NOMO-1 treated with DMSO at 0.1 percent for 48 hours (cell line): ENCODE measurements around the gene CAMK1D.

Experiments used
- DNase-seq: peaks from one replicate; lab custom pipeline; 2025; ENCODE audit not compliant: unreplicated experiment; lab: John Stamatoyannopoulos, UW

The CAMK1D gene

DNA sequence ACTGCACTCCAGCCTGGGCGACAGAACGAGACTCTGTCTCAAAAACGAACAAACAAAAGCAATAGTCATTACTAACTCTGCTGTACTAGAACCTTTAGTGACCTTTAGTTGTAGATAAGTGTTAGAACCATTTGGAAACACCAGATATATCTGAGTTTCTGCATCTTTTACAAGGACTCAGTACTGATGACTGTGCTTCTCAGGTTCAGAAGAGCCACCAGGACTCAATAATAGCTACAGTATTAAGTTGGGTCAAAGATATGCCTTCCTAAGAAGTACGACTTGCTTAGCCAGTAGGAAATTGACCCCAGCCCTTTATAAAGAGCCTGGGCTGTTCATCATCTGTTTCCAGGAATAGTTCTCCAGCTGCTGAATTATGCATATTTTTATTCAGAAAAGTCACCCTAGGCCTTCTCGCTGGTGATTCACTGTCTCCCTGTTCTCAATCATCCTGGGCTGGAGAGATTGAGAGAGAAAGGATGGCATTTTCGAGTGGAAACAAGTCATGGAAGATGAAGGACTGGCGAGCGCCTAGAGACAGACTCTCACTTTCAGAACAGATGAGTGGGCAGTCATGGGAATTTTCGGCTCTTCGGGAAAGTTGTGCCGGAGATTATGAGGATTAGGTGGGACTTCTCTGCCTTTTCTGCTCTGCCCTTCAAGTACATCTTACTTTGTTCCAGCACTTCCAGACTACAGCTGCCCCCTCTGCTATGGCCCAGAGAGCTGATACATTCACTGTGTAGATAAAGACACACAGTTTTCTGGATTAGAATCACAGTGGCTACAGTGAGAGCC lies 336.1 kb downstream of the CAMK1D start:
- DNase-seq = no peak

DNA sequence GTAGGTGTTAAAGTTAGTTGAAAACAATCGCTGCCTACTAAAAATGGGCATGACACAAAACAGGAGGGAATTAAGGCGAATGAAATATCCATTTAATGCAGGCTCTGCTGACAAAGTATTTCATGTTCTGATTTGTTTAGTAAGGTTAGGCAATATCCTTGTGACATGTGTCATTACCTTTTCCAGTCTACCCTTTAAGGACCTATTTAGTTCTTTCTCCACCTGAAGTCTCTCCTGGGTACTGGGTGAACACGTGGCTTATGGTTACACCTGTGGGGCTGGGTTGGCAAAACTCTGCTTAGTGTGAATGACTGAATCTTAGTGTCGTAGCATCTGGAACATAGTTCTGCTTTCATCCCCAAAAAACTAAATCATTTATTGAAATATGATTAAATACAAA lies 338.6 kb downstream of the CAMK1D start:
- no peak for DNase-seq

DNA sequence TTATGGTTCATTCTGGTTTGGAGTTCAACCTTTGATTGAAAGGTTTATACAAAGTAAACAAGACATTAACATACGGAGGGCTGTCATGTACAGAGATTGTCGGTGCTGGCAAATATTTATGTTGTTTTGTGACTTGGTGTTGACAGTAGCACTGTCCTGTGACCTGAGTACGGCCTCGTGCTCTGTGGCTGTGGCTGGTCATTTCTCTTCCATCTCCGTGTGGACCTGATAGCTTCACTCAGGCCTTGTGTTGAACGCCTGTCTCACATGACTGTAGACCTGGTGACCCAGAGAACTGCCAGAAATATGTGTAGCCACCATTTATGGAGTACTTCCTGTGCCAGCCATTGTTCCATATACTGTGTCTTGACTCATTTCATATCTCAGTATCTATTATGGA lies 340.5 kb downstream of the CAMK1D start:
- no peak for DNase-seq

GRCh38 chr10:12690525-12691126 lies 341.3 kb downstream of the CAMK1D start:
- DNase-seq = no peak

- DNase-seq = no peak
These were observed 342.2 kb downstream of the CAMK1D start for GRCh38 chr10:12691596-12691995.

GRCh38 chr10:12697764-12698163 lies 348.4 kb downstream of the CAMK1D start:
- no peak for DNase-seq

DNA sequence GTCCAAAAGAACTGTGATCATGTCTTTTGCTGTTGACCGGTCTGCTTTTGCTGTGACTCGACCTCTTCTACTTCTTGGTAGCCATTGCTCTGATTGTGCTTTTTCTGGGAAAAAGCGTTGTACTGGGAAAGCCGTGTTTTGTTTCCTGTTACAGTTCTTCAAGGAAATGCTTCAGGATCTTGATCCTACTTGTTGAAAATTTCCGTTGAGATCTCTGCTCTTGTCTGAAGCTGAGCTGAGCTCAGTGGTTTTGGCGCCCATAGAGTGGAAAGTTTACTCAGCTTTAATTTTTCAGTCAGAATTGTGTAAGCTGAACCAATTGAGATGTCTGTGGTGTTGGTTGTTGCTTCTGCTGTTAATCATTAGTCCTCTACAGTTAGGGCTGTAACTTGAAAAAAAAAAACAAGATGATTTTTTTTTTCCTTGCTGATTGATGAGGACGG lies 349.9 kb downstream of the CAMK1D start:
- no peak for DNase-seq

- DNase-seq = no peak
These were observed 350.6 kb downstream of the CAMK1D start for GRCh38 chr10:12699781-12700556.

DNA sequence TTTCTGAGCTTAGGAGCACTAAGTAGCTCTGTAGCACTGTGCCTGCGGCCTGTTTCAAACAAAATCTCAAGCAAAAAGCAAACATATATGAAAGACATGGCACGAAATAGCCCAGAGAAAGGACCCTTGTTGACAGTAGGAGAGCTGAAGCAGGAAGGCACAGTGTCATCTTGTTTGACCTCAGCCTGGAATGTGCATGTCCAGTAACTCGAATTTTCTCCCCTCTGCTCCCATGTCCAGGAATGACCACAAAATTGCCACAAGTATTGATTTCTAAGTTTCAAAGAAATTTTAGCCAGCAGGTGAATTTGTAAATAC lies 351.2 kb downstream of the CAMK1D start:
- DNase-seq = no peak

- DNase-seq = no peak
These were observed 352.3 kb downstream of the CAMK1D start for GRCh38 chr10:12701696-12702095.

GRCh38 chr10:12702215-12702770 lies 352.9 kb downstream of the CAMK1D start:
- no peak for DNase-seq

DNA sequence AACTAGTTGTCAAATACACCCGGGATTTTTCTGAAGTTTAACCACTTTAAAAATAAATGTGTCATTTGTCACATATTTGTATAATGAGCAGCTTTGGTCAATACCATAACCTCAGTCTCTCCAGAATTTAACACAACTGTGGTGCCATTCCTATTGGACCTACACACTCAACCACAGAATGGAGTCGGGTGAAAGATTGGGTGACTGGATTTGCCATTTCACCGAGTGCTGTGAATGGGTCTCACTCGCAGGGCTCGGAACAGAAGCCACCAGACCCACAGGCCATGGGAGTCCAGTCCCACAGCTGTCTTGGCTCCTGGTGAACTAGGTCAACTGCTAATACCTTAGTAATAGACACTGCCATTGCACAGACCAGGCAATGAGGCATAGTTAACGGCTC lies 353.8 kb downstream of the CAMK1D start:
- no peak for DNase-seq

- no peak for DNase-seq
These were observed 354.5 kb downstream of the CAMK1D start for GRCh38 chr10:12703813-12704212.

DNA sequence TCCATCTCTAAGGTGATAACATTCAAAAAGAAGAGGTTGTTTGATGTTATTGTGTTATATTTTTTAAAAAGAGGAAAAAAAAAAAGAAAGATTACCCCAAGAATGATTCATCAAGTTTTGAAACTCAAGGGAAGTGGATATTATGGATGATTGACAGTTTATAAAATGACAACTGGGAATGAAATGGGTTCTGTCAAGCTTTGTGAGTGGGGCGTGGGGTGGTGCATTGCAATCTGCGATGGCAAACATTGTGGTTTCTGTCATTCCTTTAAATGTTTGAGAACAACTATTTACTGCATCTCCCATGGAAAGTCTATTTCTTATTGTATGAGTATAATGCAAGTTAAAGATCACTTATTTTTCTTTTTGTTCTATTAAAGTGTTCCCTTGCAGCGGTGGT lies 355.1 kb downstream of the CAMK1D start:
- DNase-seq = no peak

DNA sequence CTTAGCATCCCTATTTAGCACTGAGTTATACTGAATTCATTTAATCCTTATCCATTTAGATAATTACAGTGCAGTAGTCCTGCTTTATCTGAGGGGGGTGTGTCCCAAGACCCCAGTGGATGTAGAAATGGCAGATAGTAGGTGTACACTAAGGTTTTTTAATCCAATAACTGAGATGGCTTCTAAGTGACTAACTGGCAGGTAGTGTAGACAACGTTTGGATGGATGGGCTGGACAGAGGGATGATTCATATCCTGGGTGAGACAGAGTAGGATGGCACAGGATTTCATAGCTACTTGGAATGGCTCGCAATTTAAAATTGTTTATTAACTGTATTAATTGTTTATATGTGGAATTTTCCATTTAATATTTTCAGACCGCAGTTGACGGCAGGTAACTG lies 356.6 kb downstream of the CAMK1D start:
- no peak for DNase-seq

- peak; percentile 10 for DNase-seq
These were observed 358.3 kb downstream of the CAMK1D start for GRCh38 chr10:12707461-12708185.

GRCh38 chr10:12709000-12709401 lies 359.7 kb downstream of the CAMK1D start:
- DNase-seq = no peak

DNA sequence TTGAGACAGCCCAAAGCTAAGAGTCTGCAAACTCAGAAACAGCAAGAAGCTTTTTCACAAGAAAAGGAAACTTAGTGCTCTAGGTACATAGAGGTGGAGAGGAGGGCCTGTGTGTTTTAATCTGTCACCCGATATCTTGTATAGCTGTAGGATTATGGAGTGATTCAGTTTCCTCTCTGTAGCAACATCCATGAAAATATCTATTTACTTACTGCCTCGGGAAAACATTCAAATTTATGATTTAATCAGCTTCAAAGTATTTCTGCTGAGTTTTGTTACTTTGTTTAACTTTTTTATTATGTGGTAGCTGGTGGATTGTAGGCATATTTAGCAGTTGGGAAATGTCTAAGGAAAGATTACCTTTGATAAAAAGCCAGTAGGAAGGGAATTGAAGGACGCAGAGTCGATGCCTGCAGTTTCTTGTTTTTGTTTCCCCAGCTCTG lies 360.2 kb downstream of the CAMK1D start:
- DNase-seq = no peak

DNA sequence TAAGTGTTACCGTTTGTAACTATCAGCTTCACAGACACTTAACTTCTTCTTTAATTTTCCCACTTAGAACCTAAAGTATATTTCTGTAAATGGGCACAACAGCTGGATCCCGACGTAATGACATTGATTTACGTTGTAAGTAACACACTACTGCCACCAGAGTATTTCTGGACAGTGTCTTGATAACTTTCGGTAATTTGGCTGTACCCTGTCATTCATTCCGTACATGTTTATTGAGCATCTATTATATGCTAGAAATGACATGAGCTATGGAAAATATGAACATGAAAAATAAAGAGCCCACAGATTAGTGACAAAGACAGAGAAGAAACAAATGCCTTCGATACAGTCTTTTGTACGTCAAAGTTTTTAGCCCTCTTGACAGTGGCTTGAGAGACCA lies 360.8 kb downstream of the CAMK1D start:
- no peak for DNase-seq

DNA sequence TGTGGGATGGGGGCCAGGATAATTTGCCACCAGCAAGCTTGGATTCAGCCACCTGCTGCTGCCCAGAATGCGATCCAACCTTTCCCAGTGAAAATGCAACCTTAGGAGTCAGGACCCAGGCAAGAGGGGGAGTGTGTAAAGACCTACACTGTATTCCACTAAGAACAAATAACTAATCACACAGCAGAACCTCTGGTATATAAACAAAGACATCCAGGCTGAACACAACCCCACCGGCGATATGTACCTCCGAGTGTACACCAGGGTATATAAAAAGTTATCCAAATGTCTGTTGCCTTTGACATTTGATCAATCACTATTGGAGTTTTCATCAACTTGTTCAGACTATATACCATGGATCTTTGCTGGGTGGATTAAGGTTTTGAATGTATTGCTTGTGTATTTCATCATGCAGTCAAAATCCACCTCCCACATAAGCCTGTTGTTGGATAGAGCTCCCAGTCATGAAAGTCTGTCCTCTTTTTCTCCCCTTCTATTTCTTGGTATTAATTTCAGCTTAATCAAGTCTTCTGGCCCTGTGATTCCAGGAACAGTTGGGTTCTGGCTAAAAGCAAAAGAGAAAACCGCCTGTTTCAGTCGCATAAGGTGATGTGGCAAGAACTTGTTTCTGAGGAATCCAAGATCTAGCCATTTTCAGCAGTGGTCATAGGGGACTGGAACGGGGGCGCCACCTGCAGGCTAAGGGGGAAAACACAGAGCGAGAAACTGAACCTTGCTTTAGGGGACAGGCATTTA lies 361.4 kb downstream of the CAMK1D start:
- peak; percentile 79 for DNase-seq
